ENCODE data around the gene EXOSC7. TPM values are rescaled to one million over a fixed set of nuclear protein-coding genes. Genes with fewer than 3 reads are reported as not detected.

The EXOSC7 gene
- total RNA-seq, 1 experiment from 2014 or later = 88.7 TPM

GRCh38 chr3:45042162-45042561 lies 66.1 kb downstream of the EXOSC7 start:
- Histone ChIP-seq H2BK5ac (ENCODE audit: insufficient read length, low read length) (no peak overlapping the region), H3K23ac (ENCODE audit: insufficient read length, low read depth, low read length) (no peak overlapping the region), H3T11ph (ENCODE audit: low read length) (no peak overlapping the region), H3K18ac (ENCODE audit: insufficient read length, low read depth, low read length) (no peak overlapping the region), H2BK20ac (ENCODE audit: low read depth, low read length, poor library complexity, severe bottlenecking) (no peak overlapping the region), H3K23me2 (ENCODE audit: insufficient read length, low read depth, low read length, poor library complexity, severe bottlenecking) (no peaks in the 10 kb centered on the region), H3K14ac (ENCODE audit: insufficient read depth, low read length) (no peak overlapping the region), H3K4ac (ENCODE audit: low read depth, low read length) (no peak overlapping the region), H3K27me3 (ENCODE audit: insufficient read depth, low read length) (peaks cover under 1% of the 10 kb centered on the region; the same call in 1 of the 2 replicates), H3K9me3 (ENCODE audit: control insufficient read depth, low read depth, low read length) (no peaks in the 10 kb centered on the region), H4K8ac (replicated peaks; ENCODE audit: insufficient read length, low read depth, low read length) (no peak overlapping the region), H4K20me1 (ENCODE audit: control insufficient read depth, insufficient read depth, insufficient read length) (no peaks in the 10 kb centered on the region), H2BK12ac (ENCODE audit: insufficient read length, low read depth, low read length) (no peak overlapping the region), H2BK120ac (ENCODE audit: low read depth, low read length, poor library complexity, severe bottlenecking) (no peak overlapping the region), H3K56ac (ENCODE audit: insufficient read length, low read depth, low read length) (no peak overlapping the region), H3K79me2 (ENCODE audit: insufficient read depth, low read length) (no peaks in the 10 kb centered on the region), H3K27ac (ENCODE audit: insufficient read length, low read depth, low read length) (no peak overlapping the region), H2AFZ (ENCODE audit: low read length) (no peak overlapping the region), H3K79me1 (ENCODE audit: insufficient read depth, low read depth, low read length, poor library complexity, severe bottlenecking) (no peaks in the 10 kb centered on the region), H3K4me1 (ENCODE audit: insufficient read depth, low read length) (no peaks in the 10 kb centered on the region), H2BK15ac (ENCODE audit: low read depth, low read length) (no peak overlapping the region), H4K91ac (ENCODE audit: insufficient read length, low read depth, low read length) (no peak overlapping the region), H3K4me2 (ENCODE audit: insufficient read depth, insufficient read length, low read length) (no peak overlapping the region), H2AK5ac (ENCODE audit: insufficient read length, low read length) (no peak overlapping the region), H3K9ac (ENCODE audit: extremely low read depth, insufficient read length, low read length) (no peak overlapping the region), H4K5ac (ENCODE audit: insufficient read length, low read depth, low read length) (no peak overlapping the region)
- DNase-seq = no peak
- Mint-ChIP-seq H3K36me3 (ENCODE audit: insufficient read depth in 1 of 3, low read depth in 3 of 3) (no peaks in the 10 kb centered on the region), H3K27ac (no peak overlapping the region), H3K4me1 (peaks cover 14 to 16% of the 10 kb centered on the region in 2 experiments), H3K27me3 (ENCODE audit: low read depth) (peaks cover 32% of the 10 kb centered on the region), H3K9me3 (no peaks in the 10 kb centered on the region), H3K4me3 (no peak overlapping the region)
- whole genome bisulfite sequencing (ENCODE audit: extremely low coverage, insufficient read length, low lambda C conversion rate) = no CpG with 5 or more reads among the region's 3 CpGs
- TF ChIP-seq CTCF (conservative IDR thresholded peaks at IDR 0.05) = no peak
